Measurements from ENCODE around the gene LRRC59. TPM values are rescaled to one million over a fixed set of nuclear protein-coding genes. Genes with fewer than 3 reads are reported as not detected.

Gene LRRC59
- total RNA-seq, 1 experiment from 2014 or later = 108 TPM

DNA sequence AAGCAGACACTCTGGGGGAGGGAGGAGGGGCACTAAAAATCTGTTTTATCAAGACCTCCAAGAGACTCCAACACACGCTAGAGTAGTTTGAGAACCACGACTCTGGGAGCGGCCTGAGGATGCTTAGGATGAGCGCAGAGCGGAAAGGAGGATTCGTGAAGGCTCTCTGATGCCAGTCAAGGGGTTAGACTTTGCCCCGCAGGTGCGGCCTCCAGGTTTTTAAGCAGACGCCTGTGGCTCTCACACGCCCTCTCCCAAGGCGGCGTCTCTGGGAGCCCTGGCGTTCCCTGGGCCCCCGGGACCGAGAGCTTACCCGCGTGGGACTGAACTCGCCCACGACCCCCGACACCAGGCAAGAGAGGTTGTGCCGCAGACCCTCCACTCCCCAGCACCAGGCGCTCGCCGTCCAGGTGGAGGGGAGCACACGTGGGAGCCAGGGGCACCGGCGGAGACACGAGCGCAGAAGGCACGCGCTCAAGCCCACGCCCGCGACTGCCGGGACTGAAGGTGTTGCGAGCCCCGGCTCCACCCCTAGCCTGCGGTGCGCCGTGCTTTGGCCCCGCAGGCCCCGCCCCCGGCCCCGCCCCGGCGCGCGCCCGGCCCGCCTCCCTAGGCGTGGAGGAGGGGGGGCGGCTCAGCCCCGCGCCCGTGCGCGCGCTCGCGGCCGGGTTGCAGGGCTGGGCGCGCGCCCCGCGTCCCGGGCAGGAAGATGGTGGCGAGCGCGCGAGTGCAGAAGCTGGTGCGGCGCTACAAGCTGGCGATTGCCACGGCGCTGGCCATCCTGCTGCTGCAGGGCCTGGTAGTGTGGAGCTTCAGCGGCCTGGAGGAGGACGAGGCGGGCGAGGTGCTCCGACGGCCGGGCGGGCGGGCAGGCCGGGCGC, 51.7 kb downstream of the LRRC59 start, which contains the start of gene XYLT2 (continued):
- TF ChIP-seq, protein P1, sequence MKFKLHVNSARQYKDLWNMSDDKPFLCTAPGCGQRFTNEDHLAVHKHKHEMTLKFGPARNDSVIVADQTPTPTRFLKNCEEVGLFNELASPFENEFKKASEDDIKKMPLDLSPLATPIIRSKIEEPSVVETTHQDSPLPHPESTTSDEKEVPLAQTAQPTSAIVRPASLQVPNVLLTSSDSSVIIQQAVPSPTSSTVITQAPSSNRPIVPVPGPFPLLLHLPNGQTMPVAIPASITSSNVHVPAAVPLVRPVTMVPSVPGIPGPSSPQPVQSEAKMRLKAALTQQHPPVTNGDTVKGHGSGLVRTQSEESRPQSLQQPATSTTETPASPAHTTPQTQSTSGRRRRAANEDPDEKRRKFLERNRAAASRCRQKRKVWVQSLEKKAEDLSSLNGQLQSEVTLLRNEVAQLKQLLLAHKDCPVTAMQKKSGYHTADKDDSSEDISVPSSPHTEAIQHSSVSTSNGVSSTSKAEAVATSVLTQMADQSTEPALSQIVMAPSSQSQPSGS (CRISPR knock-in tag; IDR thresholded peaks at IDR 0.05; ENCODE audit: borderline replicate concordance, low read depth) = no peak
- TF ChIP-seq NR1H2 (CRISPR knock-in tag; IDR thresholded peaks at IDR 0.05) = no peak
- no peak for TF ChIP-seq ZNF263 (CRISPR knock-in tag; IDR thresholded peaks at IDR 0.05; ENCODE audit: low read depth)
- TF ChIP-seq RELA (CRISPR knock-in tag; IDR thresholded peaks at IDR 0.05; ENCODE audit: borderline replicate concordance) = no peak
- no peak for TF ChIP-seq OVOL2 (CRISPR knock-in tag; IDR thresholded peaks at IDR 0.05; ENCODE audit: borderline replicate concordance)
- TF ChIP-seq, protein P2, sequence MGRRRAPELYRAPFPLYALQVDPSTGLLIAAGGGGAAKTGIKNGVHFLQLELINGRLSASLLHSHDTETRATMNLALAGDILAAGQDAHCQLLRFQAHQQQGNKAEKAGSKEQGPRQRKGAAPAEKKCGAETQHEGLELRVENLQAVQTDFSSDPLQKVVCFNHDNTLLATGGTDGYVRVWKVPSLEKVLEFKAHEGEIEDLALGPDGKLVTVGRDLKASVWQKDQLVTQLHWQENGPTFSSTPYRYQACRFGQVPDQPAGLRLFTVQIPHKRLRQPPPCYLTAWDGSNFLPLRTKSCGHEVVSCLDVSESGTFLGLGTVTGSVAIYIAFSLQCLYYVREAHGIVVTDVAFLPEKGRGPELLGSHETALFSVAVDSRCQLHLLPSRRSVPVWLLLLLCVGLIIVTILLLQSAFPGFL (CRISPR knock-in tag; IDR thresholded peaks at IDR 0.05; ENCODE audit: borderline replicate concordance) = no peak
- TF ChIP-seq ESRRA (CRISPR knock-in tag; IDR thresholded peaks at IDR 0.05; ENCODE audit: borderline replicate concordance) = no peak
- TF ChIP-seq SMAD4 (CRISPR knock-in tag; IDR thresholded peaks at IDR 0.05) = no peak
- TF ChIP-seq, protein P3, sequence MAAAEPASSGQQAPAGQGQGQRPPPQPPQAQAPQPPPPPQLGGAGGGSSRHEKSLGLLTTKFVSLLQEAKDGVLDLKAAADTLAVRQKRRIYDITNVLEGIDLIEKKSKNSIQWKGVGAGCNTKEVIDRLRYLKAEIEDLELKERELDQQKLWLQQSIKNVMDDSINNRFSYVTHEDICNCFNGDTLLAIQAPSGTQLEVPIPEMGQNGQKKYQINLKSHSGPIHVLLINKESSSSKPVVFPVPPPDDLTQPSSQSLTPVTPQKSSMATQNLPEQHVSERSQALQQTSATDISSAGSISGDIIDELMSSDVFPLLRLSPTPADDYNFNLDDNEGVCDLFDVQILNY (CRISPR knock-in tag; IDR thresholded peaks at IDR 0.05) = 0 out of 2 replicates have a peak, but pooled peaks have one; percentile 29
- TF ChIP-seq, protein P4, sequence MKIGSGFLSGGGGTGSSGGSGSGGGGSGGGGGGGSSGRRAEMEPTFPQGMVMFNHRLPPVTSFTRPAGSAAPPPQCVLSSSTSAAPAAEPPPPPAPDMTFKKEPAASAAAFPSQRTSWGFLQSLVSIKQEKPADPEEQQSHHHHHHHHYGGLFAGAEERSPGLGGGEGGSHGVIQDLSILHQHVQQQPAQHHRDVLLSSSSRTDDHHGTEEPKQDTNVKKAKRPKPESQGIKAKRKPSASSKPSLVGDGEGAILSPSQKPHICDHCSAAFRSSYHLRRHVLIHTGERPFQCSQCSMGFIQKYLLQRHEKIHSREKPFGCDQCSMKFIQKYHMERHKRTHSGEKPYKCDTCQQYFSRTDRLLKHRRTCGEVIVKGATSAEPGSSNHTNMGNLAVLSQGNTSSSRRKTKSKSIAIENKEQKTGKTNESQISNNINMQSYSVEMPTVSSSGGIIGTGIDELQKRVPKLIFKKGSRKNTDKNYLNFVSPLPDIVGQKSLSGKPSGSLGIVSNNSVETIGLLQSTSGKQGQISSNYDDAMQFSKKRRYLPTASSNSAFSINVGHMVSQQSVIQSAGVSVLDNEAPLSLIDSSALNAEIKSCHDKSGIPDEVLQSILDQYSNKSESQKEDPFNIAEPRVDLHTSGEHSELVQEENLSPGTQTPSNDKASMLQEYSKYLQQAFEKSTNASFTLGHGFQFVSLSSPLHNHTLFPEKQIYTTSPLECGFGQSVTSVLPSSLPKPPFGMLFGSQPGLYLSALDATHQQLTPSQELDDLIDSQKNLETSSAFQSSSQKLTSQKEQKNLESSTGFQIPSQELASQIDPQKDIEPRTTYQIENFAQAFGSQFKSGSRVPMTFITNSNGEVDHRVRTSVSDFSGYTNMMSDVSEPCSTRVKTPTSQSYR (CRISPR knock-in tag; IDR thresholded peaks at IDR 0.05) = 0 out of 2 replicates have a peak, but pooled peaks have one; percentile 37
- TF ChIP-seq, protein P5, sequence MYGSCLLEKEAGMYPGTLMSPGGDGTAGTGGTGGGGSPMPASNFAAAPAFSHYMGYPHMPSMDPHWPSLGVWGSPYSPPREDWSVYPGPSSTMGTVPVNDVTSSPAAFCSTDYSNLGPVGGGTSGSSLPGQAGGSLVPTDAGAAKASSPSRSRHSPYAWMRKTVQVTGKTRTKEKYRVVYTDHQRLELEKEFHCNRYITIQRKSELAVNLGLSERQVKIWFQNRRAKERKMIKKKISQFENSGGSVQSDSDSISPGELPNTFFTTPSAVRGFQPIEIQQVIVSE (CRISPR knock-in tag; IDR thresholded peaks at IDR 0.05; ENCODE audit: borderline replicate concordance) = no peak
- TF ChIP-seq, protein P6, sequence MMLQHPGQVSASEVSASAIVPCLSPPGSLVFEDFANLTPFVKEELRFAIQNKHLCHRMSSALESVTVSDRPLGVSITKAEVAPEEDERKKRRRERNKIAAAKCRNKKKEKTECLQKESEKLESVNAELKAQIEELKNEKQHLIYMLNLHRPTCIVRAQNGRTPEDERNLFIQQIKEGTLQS (CRISPR knock-in tag; conservative IDR thresholded peaks at IDR 0.05) = no peak
- no peak for TF ChIP-seq NFYB (CRISPR knock-in tag; conservative IDR thresholded peaks at IDR 0.05; ENCODE audit: low read depth)
- TF ChIP-seq SMAD3 (CRISPR knock-in tag; IDR thresholded peaks at IDR 0.05; ENCODE audit: borderline replicate concordance) = 0 out of 2 replicates have a peak, but pooled peaks have one; percentile 43
- TF ChIP-seq, protein P7, sequence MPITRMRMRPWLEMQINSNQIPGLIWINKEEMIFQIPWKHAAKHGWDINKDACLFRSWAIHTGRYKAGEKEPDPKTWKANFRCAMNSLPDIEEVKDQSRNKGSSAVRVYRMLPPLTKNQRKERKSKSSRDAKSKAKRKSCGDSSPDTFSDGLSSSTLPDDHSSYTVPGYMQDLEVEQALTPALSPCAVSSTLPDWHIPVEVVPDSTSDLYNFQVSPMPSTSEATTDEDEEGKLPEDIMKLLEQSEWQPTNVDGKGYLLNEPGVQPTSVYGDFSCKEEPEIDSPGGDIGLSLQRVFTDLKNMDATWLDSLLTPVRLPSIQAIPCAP (CRISPR knock-in tag; IDR thresholded peaks at IDR 0.05) = no peak
- no peak for TF ChIP-seq ZNF138 (CRISPR knock-in tag; conservative IDR thresholded peaks at IDR 0.05)
- TF ChIP-seq GRHL2 (CRISPR knock-in tag; IDR thresholded peaks at IDR 0.05; ENCODE audit: insufficient replicate concordance, severe bottlenecking) = no peak
- TF ChIP-seq, protein P8, sequence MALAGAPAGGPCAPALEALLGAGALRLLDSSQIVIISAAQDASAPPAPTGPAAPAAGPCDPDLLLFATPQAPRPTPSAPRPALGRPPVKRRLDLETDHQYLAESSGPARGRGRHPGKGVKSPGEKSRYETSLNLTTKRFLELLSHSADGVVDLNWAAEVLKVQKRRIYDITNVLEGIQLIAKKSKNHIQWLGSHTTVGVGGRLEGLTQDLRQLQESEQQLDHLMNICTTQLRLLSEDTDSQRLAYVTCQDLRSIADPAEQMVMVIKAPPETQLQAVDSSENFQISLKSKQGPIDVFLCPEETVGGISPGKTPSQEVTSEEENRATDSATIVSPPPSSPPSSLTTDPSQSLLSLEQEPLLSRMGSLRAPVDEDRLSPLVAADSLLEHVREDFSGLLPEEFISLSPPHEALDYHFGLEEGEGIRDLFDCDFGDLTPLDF (CRISPR knock-in tag; IDR thresholded peaks at IDR 0.05) = no peak
- TF ChIP-seq, protein P9, sequence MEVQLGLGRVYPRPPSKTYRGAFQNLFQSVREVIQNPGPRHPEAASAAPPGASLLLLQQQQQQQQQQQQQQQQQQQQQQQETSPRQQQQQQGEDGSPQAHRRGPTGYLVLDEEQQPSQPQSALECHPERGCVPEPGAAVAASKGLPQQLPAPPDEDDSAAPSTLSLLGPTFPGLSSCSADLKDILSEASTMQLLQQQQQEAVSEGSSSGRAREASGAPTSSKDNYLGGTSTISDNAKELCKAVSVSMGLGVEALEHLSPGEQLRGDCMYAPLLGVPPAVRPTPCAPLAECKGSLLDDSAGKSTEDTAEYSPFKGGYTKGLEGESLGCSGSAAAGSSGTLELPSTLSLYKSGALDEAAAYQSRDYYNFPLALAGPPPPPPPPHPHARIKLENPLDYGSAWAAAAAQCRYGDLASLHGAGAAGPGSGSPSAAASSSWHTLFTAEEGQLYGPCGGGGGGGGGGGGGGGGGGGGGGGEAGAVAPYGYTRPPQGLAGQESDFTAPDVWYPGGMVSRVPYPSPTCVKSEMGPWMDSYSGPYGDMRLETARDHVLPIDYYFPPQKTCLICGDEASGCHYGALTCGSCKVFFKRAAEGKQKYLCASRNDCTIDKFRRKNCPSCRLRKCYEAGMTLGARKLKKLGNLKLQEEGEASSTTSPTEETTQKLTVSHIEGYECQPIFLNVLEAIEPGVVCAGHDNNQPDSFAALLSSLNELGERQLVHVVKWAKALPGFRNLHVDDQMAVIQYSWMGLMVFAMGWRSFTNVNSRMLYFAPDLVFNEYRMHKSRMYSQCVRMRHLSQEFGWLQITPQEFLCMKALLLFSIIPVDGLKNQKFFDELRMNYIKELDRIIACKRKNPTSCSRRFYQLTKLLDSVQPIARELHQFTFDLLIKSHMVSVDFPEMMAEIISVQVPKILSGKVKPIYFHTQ (CRISPR knock-in tag; IDR thresholded peaks at IDR 0.05) = no peak
- TF ChIP-seq SOX15 (CRISPR knock-in tag; IDR thresholded peaks at IDR 0.05) = no peak
- TF ChIP-seq ELF4 (CRISPR knock-in tag; IDR thresholded peaks at IDR 0.05; ENCODE audit: low read depth) = no peak
- no peak for TF ChIP-seq CREB1 (CRISPR knock-in tag; IDR thresholded peaks at IDR 0.05)
- TF ChIP-seq CBFB (CRISPR knock-in tag; IDR thresholded peaks at IDR 0.05; ENCODE audit: low read depth) = no peak
- TF ChIP-seq FOXP1 (CRISPR knock-in tag; IDR thresholded peaks at IDR 0.05; ENCODE audit: borderline replicate concordance) = no peak
- TF ChIP-seq, protein P10, sequence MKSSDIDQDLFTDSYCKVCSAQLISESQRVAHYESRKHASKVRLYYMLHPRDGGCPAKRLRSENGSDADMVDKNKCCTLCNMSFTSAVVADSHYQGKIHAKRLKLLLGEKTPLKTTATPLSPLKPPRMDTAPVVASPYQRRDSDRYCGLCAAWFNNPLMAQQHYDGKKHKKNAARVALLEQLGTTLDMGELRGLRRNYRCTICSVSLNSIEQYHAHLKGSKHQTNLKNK (CRISPR knock-in tag; IDR thresholded peaks at IDR 0.05) = no peak
